ENCODE measurements around the gene CDO1. TPM values are rescaled to one million over a fixed set of nuclear protein-coding genes. Genes with fewer than 3 reads are reported as not detected.

The CDO1 gene
- total and polyA plus RNA-seq, 9 of the 15 experiments (the other 6 are each of a cell fraction or from before 2014, with no cell fraction given) = 0.16 to 0.22 TPM; not detected in 7

DNA sequence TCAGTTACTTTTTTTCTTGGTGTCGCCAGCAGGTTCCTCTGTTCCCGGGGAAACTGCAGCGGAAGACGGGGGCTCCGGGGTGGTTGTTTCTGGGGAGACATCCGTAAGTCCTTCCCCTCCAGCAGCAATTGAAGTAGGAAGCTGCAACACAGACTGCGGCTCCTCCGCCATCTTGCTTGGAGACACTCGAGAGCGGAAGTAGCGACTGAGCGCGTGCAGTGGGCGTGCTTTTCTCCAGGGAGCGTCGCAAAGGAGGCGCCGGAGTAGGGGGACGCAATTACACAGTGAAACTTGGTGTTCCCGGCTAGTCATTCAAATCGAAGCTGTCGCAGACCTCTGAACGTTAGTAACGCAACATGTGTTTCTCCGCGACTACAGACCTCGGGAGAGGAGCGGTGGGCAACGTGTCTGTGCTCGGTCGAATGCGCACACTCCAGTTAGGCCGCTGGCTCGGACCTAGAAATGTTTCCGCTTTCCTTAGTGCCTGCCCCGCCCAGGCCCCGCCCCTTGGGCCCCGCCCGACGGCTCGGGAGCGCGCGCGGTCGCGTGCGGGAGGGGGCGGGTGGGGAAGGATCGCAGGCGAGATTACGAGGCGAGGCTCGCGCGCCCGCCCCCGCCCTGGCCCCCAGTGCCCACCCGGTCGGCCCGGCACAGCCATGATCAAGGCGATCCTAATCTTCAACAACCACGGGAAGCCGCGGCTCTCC is 25.1 kb upstream of the CDO1 start, which contains the start of the genes AP3S1 and ATG12 (continued):
- TF ChIP-seq, protein P1, sequence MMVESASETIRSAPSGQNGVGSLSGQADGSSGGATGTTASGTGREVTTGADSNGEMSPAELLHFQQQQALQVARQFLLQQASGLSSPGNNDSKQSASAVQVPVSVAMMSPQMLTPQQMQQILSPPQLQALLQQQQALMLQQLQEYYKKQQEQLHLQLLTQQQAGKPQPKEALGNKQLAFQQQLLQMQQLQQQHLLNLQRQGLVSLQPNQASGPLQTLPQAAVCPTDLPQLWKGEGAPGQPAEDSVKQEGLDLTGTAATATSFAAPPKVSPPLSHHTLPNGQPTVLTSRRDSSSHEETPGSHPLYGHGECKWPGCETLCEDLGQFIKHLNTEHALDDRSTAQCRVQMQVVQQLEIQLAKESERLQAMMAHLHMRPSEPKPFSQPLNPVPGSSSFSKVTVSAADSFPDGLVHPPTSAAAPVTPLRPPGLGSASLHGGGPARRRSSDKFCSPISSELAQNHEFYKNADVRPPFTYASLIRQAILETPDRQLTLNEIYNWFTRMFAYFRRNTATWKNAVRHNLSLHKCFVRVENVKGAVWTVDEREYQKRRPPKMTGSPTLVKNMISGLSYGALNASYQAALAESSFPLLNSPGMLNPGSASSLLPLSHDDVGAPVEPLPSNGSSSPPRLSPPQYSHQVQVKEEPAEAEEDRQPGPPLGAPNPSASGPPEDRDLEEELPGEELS (CRISPR knock-in tag; IDR thresholded peaks at IDR 0.05; ENCODE audit: borderline replicate concordance) = 0 out of 2 replicates have a peak, but pooled peaks have one; percentile 81
- TF ChIP-seq SRF (CRISPR knock-in tag; IDR thresholded peaks at IDR 0.05) = no peak; a peak in 1 of 4 replicates
- no peak for TF ChIP-seq MCM5 (IDR thresholded peaks at IDR 0.05; ENCODE audit: low read depth)
- TF ChIP-seq ZSCAN29 (IDR thresholded peaks at IDR 0.05) = no peak
- no peak for TF ChIP-seq NCOA4 (IDR thresholded peaks at IDR 0.05; ENCODE audit: partially characterized antibody)
- TF ChIP-seq HSF4 (CRISPR knock-in tag; IDR thresholded peaks at IDR 0.05; ENCODE audit: borderline replicate concordance) = no peak
- TF ChIP-seq, protein P2, sequence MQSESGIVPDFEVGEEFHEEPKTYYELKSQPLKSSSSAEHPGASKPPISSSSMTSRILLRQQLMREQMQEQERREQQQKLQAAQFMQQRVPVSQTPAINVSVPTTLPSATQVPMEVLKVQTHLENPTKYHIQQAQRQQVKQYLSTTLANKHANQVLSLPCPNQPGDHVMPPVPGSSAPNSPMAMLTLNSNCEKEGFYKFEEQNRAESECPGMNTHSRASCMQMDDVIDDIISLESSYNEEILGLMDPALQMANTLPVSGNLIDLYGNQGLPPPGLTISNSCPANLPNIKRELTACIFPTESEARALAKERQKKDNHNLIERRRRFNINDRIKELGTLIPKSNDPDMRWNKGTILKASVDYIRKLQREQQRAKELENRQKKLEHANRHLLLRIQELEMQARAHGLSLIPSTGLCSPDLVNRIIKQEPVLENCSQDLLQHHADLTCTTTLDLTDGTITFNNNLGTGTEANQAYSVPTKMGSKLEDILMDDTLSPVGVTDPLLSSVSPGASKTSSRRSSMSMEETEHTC (IDR thresholded peaks at IDR 0.05) = peak; percentile 71; the same call in 1 of the 2 replicates
- TF ChIP-seq HDAC2 (IDR thresholded peaks at IDR 0.05) = peak; percentile 57; the same call in 1 of the 2 replicates
- no peak for TF ChIP-seq TARDBP (IDR thresholded peaks at IDR 0.05)
- TF ChIP-seq CHD2 (IDR thresholded peaks at IDR 0.05; ENCODE audit: low read depth, low read length) = no peak
- TF ChIP-seq, protein P3, sequence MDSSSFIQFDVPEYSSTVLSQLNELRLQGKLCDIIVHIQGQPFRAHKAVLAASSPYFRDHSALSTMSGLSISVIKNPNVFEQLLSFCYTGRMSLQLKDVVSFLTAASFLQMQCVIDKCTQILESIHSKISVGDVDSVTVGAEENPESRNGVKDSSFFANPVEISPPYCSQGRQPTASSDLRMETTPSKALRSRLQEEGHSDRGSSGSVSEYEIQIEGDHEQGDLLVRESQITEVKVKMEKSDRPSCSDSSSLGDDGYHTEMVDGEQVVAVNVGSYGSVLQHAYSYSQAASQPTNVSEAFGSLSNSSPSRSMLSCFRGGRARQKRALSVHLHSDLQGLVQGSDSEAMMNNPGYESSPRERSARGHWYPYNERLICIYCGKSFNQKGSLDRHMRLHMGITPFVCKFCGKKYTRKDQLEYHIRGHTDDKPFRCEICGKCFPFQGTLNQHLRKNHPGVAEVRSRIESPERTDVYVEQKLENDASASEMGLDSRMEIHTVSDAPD (CRISPR knock-in tag; IDR thresholded peaks at IDR 0.05) = no peak
- TF ChIP-seq ZNF217 (CRISPR knock-in tag; IDR thresholded peaks at IDR 0.05) = no peak
- no peak for TF ChIP-seq ZNF274 (IDR thresholded peaks at IDR 0.05; ENCODE audit: borderline replicate concordance, low read depth, low read length)
- no peak for TF ChIP-seq IFI16 (CRISPR knock-in tag; IDR thresholded peaks at IDR 0.05)
- no peak for TF ChIP-seq ZNF780A (CRISPR knock-in tag; IDR thresholded peaks at IDR 0.05)
- TF ChIP-seq ZNF707 (CRISPR knock-in tag; conservative IDR thresholded peaks at IDR 0.05) = no peak
- TF ChIP-seq ZNF830 (CRISPR knock-in tag; IDR thresholded peaks at IDR 0.05) = no peak
- TF ChIP-seq TEAD4 (IDR thresholded peaks at IDR 0.05; ENCODE audit: low read length) = 0 out of 2 replicates have a peak, but pooled peaks have one; percentile 20
- TF ChIP-seq TEAD4 (CRISPR knock-in tag; IDR thresholded peaks at IDR 0.05; ENCODE audit: borderline replicate concordance) = no peak
- no peak for TF ChIP-seq SLC30A9 (CRISPR knock-in tag; IDR thresholded peaks at IDR 0.05)
- TF ChIP-seq ARID1B (IDR thresholded peaks at IDR 0.05) = peak; percentile 39; the same call in 1 of the 2 replicates
- peak; percentile 92 for TF ChIP-seq BHLHE40 (IDR thresholded peaks at IDR 0.05; ENCODE audit: low read length)
- no peak for TF ChIP-seq MTA2 (IDR thresholded peaks at IDR 0.05; ENCODE audit: low read depth)
- no peak; the same call in 1 of the 2 replicates for TF ChIP-seq LEF1 (IDR thresholded peaks at IDR 0.05)
- peak; percentile 68 to 74 for TF ChIP-seq NRF1 (conservative IDR thresholded peaks at IDR 0.05 in 1 of 2, IDR thresholded peaks at IDR 0.05 in 1 of 2)
- no peak for TF ChIP-seq GATAD2B (IDR thresholded peaks at IDR 0.05; ENCODE audit: borderline replicate concordance)
- TF ChIP-seq MYC (IDR thresholded peaks at IDR 0.05; ENCODE audit: low read depth, low read length) = peak; percentile 94
- TF ChIP-seq MYC (CRISPR knock-in tag; IDR thresholded peaks at IDR 0.05; ENCODE audit: borderline replicate concordance, low read depth) = no peak; the same call in 1 of the 2 replicates
